Cardiac fibroblast (primary cell): ENCODE results near the gene CA14.

ENCODE experiments used
- DNase-seq, 2 donors: peaks; one replicate each; pipeline versions ENCODE4 v3.0.0 to v3.0.0-alpha.2; 2010; ENCODE audit warnings: low read depth in 2 of 2
- H3K4me3 ChIP-seq, 2 donors: replicated peaks in 1 of 2; 1 replicate in 1 of 2; 2 replicates in 1 of 2; pipeline ENCODE4 v1.5.1; 2011; ENCODE audit warnings: low read depth in 2 of 2, low read length in 2 of 2, mild to moderate bottlenecking in 2 of 2, moderate library complexity in 1 of 2
- TF ChIP-seq, protein P1 (sequence below): IDR thresholded peaks from one replicate; pipeline ENCODE4 v1.5.1; 2011; ENCODE audit warnings: low read depth, mild to moderate bottlenecking, low read length, inconsistent platforms

CA14 gene

DNA sequence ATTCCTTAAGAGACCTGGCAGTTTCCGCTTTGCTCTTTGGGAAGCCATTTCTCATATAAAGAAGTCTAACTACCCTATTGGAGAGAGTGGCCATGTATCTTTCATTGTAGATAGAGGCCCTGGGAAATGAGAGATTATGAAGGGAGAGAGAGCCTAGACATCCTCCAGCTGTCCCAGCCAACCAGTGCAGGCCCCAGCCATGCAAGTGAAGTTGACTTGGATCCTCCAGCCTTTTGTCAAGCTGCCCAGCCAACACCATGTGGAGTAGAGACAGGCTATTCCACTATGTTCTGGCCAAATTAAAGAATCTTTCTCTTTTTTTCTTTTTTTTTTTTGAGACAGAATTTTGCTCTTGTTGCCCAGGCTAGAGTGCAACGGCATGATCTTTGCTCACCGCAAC, 14.6 kb upstream of the CA14 start:
- H3K4me3 ChIP-seq, result no peak overlapping the region
- no peak for DNase-seq
- TF ChIP-seq, protein P1, sequence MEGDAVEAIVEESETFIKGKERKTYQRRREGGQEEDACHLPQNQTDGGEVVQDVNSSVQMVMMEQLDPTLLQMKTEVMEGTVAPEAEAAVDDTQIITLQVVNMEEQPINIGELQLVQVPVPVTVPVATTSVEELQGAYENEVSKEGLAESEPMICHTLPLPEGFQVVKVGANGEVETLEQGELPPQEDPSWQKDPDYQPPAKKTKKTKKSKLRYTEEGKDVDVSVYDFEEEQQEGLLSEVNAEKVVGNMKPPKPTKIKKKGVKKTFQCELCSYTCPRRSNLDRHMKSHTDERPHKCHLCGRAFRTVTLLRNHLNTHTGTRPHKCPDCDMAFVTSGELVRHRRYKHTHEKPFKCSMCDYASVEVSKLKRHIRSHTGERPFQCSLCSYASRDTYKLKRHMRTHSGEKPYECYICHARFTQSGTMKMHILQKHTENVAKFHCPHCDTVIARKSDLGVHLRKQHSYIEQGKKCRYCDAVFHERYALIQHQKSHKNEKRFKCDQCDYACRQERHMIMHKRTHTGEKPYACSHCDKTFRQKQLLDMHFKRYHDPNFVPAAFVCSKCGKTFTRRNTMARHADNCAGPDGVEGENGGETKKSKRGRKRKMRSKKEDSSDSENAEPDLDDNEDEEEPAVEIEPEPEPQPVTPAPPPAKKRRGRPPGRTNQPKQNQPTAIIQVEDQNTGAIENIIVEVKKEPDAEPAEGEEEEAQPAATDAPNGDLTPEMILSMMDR, result no peak

DNA sequence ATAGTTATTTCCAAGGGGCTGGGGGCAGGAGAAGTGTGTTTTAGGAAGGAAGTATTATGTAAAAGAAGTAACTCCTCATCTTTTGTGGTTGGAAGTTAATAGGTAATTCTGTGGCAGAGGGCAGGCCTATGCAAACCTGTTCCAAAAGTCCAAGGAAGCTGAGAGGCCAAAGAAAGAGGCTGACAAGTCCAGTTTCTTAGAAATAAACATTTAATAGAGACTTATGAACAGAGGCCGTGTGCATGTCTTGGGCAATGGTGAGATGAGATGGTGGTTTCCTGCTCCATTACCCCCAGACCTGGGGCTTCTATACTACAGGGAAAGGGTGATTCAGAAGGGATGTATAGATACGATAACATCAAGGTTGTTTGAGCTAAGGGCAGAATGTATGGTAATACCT, 7.6 kb upstream of the CA14 start:
- DNase-seq, result no peak
- no peak overlapping the region for H3K4me3 ChIP-seq
- TF ChIP-seq, protein P1, result no peak

DNA sequence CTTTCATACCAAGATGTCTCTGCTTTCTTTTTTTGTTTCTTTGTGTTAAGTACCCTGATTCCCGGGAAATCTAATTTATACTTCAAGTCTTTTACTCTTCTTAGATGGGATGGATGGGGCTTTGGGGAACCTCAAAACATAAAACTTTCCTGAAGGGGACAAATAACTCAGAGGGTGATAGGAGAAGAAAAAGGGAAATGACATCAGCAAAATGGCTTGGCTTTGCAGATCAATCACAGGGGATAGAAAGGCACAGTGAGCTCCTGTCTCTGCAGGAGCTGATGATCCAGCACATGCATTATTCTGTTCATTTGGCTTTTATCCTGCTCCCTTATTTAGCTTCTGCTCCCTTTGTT, 1.4 kb upstream of the CA14 start:
- TF ChIP-seq, protein P1, result no peak
- no peak overlapping the region for H3K4me3 ChIP-seq
- DNase-seq, result no peak

DNA sequence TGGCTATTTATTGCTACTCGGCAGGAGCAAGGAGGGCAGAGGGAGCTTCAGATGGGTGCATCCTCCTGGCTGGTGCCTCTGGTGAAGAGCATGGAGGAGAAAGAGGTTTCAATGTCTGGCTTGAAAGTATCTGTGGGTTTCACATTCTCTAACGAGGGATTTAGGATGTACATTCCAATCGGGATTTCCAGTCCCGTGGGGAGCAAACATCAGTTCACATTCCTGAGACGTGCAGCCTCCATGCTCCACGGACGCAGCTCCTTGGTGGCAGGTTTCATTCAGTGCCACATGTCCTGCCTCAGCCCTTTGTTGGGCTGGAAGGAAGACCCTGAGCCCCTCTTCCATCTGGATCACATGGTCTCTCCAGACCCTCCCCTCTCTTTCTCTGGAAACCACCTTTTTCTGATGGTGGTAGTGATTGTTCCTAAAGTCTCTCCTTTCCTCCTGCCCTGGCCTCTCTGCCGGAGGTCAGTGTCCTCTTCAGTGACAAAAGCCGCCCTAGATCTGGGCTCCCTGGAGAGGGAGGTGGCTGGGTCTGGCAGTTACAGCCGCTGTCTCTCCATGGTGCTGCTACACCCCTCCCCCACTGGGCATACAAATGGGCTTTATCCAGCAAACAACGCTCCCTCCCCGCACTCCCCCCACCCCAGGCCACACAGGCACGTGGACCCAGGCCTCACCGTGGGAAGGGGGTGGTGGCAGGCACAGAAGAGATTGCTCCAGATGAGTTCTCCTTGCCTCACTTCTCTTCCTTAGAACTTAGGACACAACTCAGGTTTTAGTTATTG, 826 bp upstream of the CA14 start:
- no peak overlapping the region for H3K4me3 ChIP-seq
- DNase-seq, result no peak
- TF ChIP-seq, protein P1, result no peak

DNA sequence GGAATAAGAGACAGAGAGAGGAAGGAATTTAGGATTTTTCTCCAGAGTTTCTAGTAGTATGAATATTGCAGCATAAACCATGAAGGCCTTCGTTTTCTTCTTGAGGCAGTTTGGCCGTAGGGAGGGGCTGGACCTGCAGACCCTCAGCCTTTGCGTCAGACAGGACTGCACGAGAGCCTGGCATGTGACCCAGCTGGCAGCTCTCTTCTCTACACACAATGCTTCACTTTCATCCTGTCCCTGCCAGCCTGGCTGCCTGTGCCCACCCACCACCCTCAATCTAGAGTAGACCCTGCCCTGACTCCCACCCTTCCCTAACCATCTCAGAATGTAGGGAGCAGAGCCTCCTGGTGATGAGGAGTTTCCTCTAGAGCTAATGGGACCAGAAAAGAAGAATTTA, 1.6 kb downstream of the CA14 start:
- TF ChIP-seq, protein P1, result no peak
- H3K4me3 ChIP-seq, result no peak overlapping the region
- no peak for DNase-seq

DNA sequence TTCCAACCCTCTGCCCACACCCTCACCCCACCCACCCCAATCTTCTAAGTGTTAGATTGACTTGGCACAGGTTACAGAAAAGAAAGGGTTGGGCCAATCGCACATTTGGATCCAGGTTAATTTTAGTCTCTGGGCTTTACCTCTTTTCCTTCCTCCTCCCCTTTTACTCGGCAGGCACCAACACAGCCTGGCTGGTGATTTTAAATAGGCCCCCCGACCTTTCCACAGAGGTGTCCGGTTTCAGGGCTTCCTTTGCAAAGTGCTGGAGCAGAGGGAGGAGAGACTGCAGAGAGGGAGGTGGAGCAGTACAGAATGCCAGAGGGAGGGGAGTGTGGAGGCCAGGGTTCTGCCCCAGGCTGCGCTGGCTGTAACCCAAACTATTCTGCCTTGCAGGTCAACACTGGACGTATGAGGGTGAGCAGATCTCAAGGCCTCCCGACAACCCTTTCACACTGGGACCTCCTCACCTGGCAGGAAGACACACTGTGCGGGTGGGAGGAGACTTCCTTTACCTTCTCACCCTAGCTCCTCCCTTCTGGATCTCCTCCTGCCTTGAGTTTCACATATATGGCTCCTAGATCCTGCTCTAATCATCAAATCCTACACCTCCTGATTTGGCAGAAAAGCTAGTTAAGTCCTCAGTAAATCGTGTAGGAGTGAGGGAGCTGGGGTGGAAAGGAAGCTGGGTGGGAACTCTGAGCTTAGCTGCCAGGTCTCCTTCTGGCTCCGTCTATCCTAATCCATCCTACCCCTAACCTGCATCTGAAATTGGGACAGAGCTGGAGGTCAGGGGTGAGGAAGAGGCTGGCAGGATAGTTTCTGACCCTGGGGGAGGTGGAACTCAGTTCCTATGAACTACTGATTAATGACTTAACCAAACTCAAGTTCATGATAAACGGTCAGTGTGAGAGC, 2.4 kb downstream of the CA14 start:
- peak in 1 of 2 donors; percentile 51 for DNase-seq
- no peak overlapping the region for H3K4me3 ChIP-seq
- TF ChIP-seq, protein P1, result no peak
